KMS-11 (cell line): ENCODE data around the gene SH3TC1.

ENCODE experiments used
- H2AFZ ChIP-seq: fragments of 200-600 bp; sonication (generic); 2 replicates; pipeline ENCODE4 v1.6.1; 2016; ENCODE audit warnings: antibody characterized with exemption, mixed run types, low read depth
- H3K27ac ChIP-seq: fragments of 200-600 bp; sonication (generic); 2 replicates; pipeline ENCODE4 v1.6.1; 2016; ENCODE audit warnings: mild to moderate bottlenecking, mixed run types
- H3K27me3 ChIP-seq: fragments of 200-600 bp; sonication (generic); 2 replicates; pipeline ENCODE4 v1.6.1; 2017; ENCODE audit warnings: mild to moderate bottlenecking, low read depth, mixed run types, moderate library complexity; ENCODE audit not compliant: insufficient read depth
- H3K36me3 ChIP-seq: fragments of 200-600 bp; sonication (generic); 2 replicates; pipeline ENCODE4 v1.6.1; 2017; ENCODE audit warnings: mild to moderate bottlenecking, mixed run types; ENCODE audit not compliant: insufficient read depth
- H3K4me1 ChIP-seq: fragments of 200-600 bp; sonication (generic); 2 replicates; pipeline ENCODE4 v1.6.1; 2016; ENCODE audit warnings: mild to moderate bottlenecking, low read depth, mixed run types; ENCODE audit not compliant: poor library complexity, severe bottlenecking
- H3K4me2 ChIP-seq: fragments of 200-600 bp; sonication (generic); 2 replicates; pipeline ENCODE4 v1.7.0; 2016; ENCODE audit warnings: mild to moderate bottlenecking, mixed run types
- H3K4me3 ChIP-seq: fragments of 200-600 bp; sonication (generic); IDR thresholded peaks from 2 replicates; pipeline ENCODE4 v1.6.1; 2017; ENCODE audit warnings: low read depth, low read length, mixed read lengths; ENCODE audit not compliant: insufficient read depth
- H3K79me2 ChIP-seq: fragments of 200-600 bp; sonication (generic); 2 replicates; pipeline ENCODE4 v1.6.1; 2016; ENCODE audit warnings: low read depth, mixed run types; ENCODE audit not compliant: insufficient read depth
- H3K9ac ChIP-seq: fragments of 200-600 bp; sonication (generic); 2 replicates; pipeline ENCODE4 v1.6.1; 2016; ENCODE audit warnings: mild to moderate bottlenecking, mixed run types
- H4K20me1 ChIP-seq: fragments of 200-600 bp; sonication (generic); 2 replicates; pipeline ENCODE4 v1.6.1; 2016; ENCODE audit warnings: mild to moderate bottlenecking, mixed run types; ENCODE audit not compliant: insufficient read depth
- TF ChIP-seq, protein P1 (sequence below): fragments of 200-600 bp; sonication (generic); conservative IDR thresholded peaks from 2 replicates; pipeline ENCODE4 v1.6.1; 2017; ENCODE audit warnings: low read depth, mild to moderate bottlenecking, antibody characterized with exemption, low read length, moderate library complexity, mixed read lengths

Gene SH3TC1

DNA sequence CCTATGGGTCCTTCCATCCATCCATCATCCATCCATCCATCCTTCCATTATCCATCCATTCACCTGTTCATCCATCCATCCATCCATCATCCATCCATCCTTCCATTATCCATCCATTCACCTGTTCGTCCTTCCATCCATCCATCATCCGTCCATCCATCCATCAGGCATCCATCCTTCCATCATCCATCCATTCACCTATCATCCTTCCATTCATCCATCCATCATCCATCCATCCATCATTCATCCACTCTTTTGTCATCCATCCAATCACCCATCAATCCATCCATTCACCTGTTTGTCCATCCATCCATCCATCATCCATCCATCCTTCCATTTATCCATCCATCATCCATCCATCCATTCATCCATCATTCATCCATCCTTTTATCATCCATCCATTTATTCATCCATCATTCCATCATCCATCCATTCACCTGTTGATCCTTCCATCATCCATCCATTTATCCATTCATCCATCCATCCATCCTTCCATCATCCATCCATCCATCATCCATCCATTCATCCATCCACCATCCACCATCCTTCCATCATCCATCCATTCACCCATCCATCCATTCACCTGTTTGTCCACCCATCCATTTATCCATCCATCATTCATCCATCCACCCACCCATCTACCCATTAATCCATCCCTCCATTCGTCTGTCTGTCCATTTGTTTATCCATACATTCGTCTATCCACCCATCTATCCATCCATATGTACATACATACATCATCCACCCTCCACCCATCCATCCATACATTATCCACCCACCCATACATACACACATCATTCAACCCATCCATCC lies 34.8 kb downstream of the SH3TC1 start:
- Histone ChIP-seq H3K4me1 (no peaks in the 10 kb centered on the region), H3K9ac (no peak overlapping the region), H2AFZ (no peak overlapping the region), H3K27me3 (no peaks in the 10 kb centered on the region), H3K4me3 (no peak overlapping the region), H4K20me1 (no peaks in the 10 kb centered on the region), H3K27ac (no peak overlapping the region), H3K79me2 (no peaks in the 10 kb centered on the region), H3K36me3 (no peaks in the 10 kb centered on the region), H3K4me2 (no peak overlapping the region)
- TF ChIP-seq, protein P1, sequence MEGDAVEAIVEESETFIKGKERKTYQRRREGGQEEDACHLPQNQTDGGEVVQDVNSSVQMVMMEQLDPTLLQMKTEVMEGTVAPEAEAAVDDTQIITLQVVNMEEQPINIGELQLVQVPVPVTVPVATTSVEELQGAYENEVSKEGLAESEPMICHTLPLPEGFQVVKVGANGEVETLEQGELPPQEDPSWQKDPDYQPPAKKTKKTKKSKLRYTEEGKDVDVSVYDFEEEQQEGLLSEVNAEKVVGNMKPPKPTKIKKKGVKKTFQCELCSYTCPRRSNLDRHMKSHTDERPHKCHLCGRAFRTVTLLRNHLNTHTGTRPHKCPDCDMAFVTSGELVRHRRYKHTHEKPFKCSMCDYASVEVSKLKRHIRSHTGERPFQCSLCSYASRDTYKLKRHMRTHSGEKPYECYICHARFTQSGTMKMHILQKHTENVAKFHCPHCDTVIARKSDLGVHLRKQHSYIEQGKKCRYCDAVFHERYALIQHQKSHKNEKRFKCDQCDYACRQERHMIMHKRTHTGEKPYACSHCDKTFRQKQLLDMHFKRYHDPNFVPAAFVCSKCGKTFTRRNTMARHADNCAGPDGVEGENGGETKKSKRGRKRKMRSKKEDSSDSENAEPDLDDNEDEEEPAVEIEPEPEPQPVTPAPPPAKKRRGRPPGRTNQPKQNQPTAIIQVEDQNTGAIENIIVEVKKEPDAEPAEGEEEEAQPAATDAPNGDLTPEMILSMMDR: no peak

DNA sequence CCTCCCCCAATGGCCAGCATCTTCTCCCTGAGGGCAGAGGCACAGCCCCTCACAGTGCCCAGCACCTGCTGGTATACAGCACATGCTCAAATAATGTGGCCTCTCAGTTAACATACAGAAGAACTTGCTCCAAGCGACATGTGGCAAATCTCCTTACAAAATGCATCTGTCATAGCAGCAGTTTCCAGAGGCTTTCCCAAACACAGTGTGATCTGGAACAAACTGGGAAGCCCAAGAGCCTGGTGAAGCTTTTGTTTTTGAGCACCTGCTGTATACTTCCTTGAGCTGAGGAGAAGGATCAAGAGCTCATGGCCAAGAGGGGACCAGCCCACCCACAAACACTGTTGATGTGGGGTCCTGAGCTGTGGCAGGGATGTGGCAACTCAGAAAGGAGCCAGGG lies 35.6 kb downstream of the SH3TC1 start:
- Histone ChIP-seq H3K36me3 (no peaks in the 10 kb centered on the region), H3K27ac (no peak overlapping the region)

GRCh38 chr4:8235224-8235623 lies 36.1 kb downstream of the SH3TC1 start:
- no peaks in the 10 kb centered on the region for H3K36me3 ChIP-seq
- H2AFZ ChIP-seq: no peak overlapping the region
- no peak overlapping the region for H3K27ac ChIP-seq
- H3K4me1 ChIP-seq: no peaks in the 10 kb centered on the region
- H3K4me2 ChIP-seq: no peak overlapping the region
- H3K9ac ChIP-seq: no peak overlapping the region
- no peaks in the 10 kb centered on the region for H4K20me1 ChIP-seq
- H3K4me3 ChIP-seq: no peak overlapping the region
- no peaks in the 10 kb centered on the region for H3K79me2 ChIP-seq
- H3K27me3 ChIP-seq: no peaks in the 10 kb centered on the region
- TF ChIP-seq, protein P1: no peak

More for the DNA sequence above, 35.6 kb downstream of the SH3TC1 start:
- H2AFZ ChIP-seq: no peak overlapping the region
- no peak overlapping the region for H3K4me2 ChIP-seq
- H3K9ac ChIP-seq: no peak overlapping the region
- no peaks in the 10 kb centered on the region for H4K20me1 ChIP-seq
- no peaks in the 10 kb centered on the region for H3K4me1 ChIP-seq
- TF ChIP-seq, protein P1: no peak
- no peaks in the 10 kb centered on the region for H3K27me3 ChIP-seq
- H3K4me3 ChIP-seq: no peak overlapping the region
- H3K79me2 ChIP-seq: no peaks in the 10 kb centered on the region

DNA sequence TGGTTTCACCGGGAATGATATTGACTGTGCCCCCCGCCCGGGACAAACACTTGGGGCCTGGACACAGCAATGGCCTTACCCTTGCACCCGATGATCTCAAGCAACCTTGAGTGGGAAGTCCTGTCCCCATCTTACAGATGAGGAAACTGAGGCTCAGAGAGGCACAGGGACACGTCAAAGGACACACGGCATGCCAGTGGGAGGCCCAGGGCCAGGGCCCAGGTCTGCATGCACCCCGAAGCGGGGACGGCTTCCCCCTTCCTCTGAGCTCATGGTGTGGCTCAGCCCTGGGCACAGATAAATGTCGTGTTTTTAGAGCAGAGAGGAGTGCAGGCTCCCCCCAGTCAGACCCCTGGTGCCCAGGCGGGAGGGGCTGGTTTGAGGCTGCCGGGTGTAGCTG lies 36.6 kb downstream of the SH3TC1 start:
- Histone ChIP-seq H3K9ac (no peak overlapping the region), H3K79me2 (no peaks in the 10 kb centered on the region), H3K27ac (no peak overlapping the region), H3K36me3 (no peaks in the 10 kb centered on the region), H2AFZ (no peak overlapping the region), H3K27me3 (no peaks in the 10 kb centered on the region), H3K4me2 (no peak overlapping the region), H3K4me3 (no peak overlapping the region), H4K20me1 (no peaks in the 10 kb centered on the region), H3K4me1 (no peaks in the 10 kb centered on the region)
- TF ChIP-seq, protein P1: no peak
